ENCODE results near the gene ADAM33. TPM values are rescaled to one million over a fixed set of nuclear protein-coding genes. Genes with fewer than 3 reads are reported as not detected.

Gene ADAM33
- 0.12 and 0.23 TPM in 2 replicates for total RNA-seq (2022)
- not detected for Bru-seq, nascent RNA
- BruChase-seq, experiment 1, labeled RNA remaining after a 2-hour chase = not detected
- percentile 6 among the genes with signal in this experiment for BruChase-seq, experiment 2, labeled RNA remaining after a 6-hour chase
- long read RNA-seq = 0 reads

- no peak within 1 kb of the TSS for H3K27ac Mint-ChIP-seq (ENCODE audit: unreplicated experiment)
- no peak for DNase-seq
- H3K27me3 Mint-ChIP-seq (ENCODE audit: insufficient read depth, unreplicated experiment) = no peaks in the 10 kb centered on the region
- Histone ChIP-seq H3K4me3 (ENCODE audit: low read depth, low read length) (0 out of 2 replicates have a peak within 1 kb of the TSS, but pooled peaks have one; percentile 15), H3K4me1 (no peaks in the 10 kb centered on the region), H3K9me3 (no peaks in the 10 kb centered on the region), H3K36me3 (ENCODE audit: control insufficient read depth, insufficient read depth, low read length) (no peaks in the 10 kb centered on the region), H3K27me3 (replicated peaks; ENCODE audit: control insufficient read depth, insufficient read depth, low read length) (no peaks in the 10 kb centered on the region)
- H3K4me3 Mint-ChIP-seq (ENCODE audit: unreplicated experiment) = peak within 1 kb of the TSS; percentile 49
- H3K9me3 Mint-ChIP-seq (ENCODE audit: unreplicated experiment) = no peaks in the 10 kb centered on the region
- H3K4me1 Mint-ChIP-seq (ENCODE audit: low read depth, unreplicated experiment) = peaks cover 5% of the 10 kb centered on the region
- intact Hi-C loops (cut with micrococcal nuclease; ENCODE audit: unreplicated experiment) = no loop called here
- no peak for TF ChIP-seq CTCF (IDR thresholded peaks at IDR 0.05; ENCODE audit: insufficient read depth in 1 of 2, low read depth in 1 of 2, low read length in 1 of 2, severe bottlenecking in 1 of 2, unreplicated experiment in 1 of 2)
- POLR2A ChIA-PET = no interaction called here
- CTCF ChIA-PET = interaction anchor here (0.6 to 1.1 kb wide), 6 partner anchors 14 to 886 kb away, joined by 3 to 7 read pairs (median 4); no protein-coding TSS in a partner anchor
- BruUV-seq (replicated peaks) = no TSS peak
- H3K36me3 Mint-ChIP-seq (ENCODE audit: insufficient read depth, unreplicated experiment) = no peaks in the 10 kb centered on the region
Observed at GRCh38 chr20:3681931-3682781, at the start of gene ADAM33. Gene ADAM33, minus strand, starts transcription at chr20:3682010. Its CDS starts 6 bp downstream, at chr20:3682004.

GRCh38 chr20:3730803-3731672 lies 49.2 kb upstream of the ADAM33 start:
- H3K9me3 ChIP-seq = no peaks in the 10 kb centered on the region
- Mint-ChIP-seq H3K9me3 (ENCODE audit: unreplicated experiment) (no peaks in the 10 kb centered on the region), H3K27ac (ENCODE audit: unreplicated experiment) (no peak overlapping the region), H3K36me3 (ENCODE audit: insufficient read depth, unreplicated experiment) (peaks cover 5% of the 10 kb centered on the region), H3K4me3 (ENCODE audit: unreplicated experiment) (no peak overlapping the region), H3K27me3 (ENCODE audit: insufficient read depth, unreplicated experiment) (peaks cover 7% of the 10 kb centered on the region), H3K4me1 (ENCODE audit: low read depth, unreplicated experiment) (peaks cover 9% of the 10 kb centered on the region)
- H3K4me3 ChIP-seq (ENCODE audit: low read depth, low read length) = no peak overlapping the region
- H3K4me1 ChIP-seq = peaks cover 15% of the 10 kb centered on the region
- DNase-seq = no peak
- no peaks in the 10 kb centered on the region for H3K36me3 ChIP-seq (ENCODE audit: control insufficient read depth, insufficient read depth, low read length)
- ChIA-PET POLR2A (no interaction called here), CTCF (interaction anchor here (1.4 kb wide), 1 partner anchor 20 kb away, joined by 3 read pairs; no protein-coding TSS in a partner anchor)
- no TSS peak for BruUV-seq (replicated peaks)
- intact Hi-C loops (cut with micrococcal nuclease; ENCODE audit: unreplicated experiment) = no loop called here
- no peak for TF ChIP-seq CTCF (IDR thresholded peaks at IDR 0.05; ENCODE audit: insufficient read depth in 1 of 2, low read depth in 1 of 2, low read length in 1 of 2, severe bottlenecking in 1 of 2, unreplicated experiment in 1 of 2)
- no peaks in the 10 kb centered on the region for H3K27me3 ChIP-seq (replicated peaks; ENCODE audit: control insufficient read depth, insufficient read depth, low read length)
